Measurements from ENCODE around the gene KRT14.
A peak's percentile ranks its signal among the peaks of the same experiment; 100 is the strongest.

The KRT14 gene

DNA sequence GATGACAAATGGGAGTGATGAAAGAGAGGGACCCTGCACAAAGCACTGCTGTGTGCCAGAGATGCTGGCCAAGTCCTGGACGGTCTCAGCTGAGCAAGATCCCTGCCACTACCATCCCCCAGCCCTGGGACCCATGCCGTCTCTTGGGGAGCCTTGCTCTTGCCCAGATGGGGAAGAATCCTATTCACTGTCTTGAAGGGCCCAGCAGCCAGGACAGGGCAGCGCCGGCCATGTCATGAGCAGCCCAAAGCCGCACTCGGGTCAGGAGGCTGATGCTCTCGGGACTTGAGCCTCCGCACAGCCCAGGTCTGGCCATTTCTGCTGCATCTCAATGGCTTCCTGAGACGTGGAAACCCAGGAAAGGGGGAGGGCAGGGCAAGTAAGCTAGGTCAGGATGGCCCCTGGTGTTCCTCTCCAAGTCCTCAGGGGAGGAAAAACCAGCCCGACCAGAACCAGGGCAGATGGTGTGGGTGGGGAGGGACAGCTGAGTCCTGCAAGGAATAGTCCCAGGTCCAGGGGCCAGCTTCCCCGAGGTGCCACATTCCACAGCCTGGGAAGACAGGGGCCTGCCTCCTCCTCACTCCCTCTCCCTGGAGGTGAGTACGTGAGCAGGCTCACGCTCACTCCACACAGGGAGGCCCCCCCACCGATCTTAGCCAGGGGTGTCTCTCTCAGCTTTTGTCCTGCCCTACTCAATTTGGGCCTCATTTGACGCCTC is 50.8 kb downstream of the KRT14 start:
- H3K4me3 Mint-ChIP-seq, result no peak overlapping the region
- H3K36me3 Mint-ChIP-seq (ENCODE audit: low read depth), result no peaks in the 10 kb centered on the region
- TF ChIP-seq, protein P1, sequence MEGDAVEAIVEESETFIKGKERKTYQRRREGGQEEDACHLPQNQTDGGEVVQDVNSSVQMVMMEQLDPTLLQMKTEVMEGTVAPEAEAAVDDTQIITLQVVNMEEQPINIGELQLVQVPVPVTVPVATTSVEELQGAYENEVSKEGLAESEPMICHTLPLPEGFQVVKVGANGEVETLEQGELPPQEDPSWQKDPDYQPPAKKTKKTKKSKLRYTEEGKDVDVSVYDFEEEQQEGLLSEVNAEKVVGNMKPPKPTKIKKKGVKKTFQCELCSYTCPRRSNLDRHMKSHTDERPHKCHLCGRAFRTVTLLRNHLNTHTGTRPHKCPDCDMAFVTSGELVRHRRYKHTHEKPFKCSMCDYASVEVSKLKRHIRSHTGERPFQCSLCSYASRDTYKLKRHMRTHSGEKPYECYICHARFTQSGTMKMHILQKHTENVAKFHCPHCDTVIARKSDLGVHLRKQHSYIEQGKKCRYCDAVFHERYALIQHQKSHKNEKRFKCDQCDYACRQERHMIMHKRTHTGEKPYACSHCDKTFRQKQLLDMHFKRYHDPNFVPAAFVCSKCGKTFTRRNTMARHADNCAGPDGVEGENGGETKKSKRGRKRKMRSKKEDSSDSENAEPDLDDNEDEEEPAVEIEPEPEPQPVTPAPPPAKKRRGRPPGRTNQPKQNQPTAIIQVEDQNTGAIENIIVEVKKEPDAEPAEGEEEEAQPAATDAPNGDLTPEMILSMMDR (IDR thresholded peaks at IDR 0.05), result no peak
- H3K9me3 Mint-ChIP-seq, result no peaks in the 10 kb centered on the region
- H3K4me1 Mint-ChIP-seq, result peaks cover 54% of the 10 kb centered on the region
- DNase-seq, result no peak
- H3K27ac Mint-ChIP-seq, result no peak overlapping the region
- peaks cover 3% of the 10 kb centered on the region for H3K27me3 Mint-ChIP-seq (ENCODE audit: low read depth, poor library complexity)

GRCh38 chr17:41534899-41535546 is 51.7 kb downstream of the KRT14 start:
- no peaks in the 10 kb centered on the region for H3K36me3 Mint-ChIP-seq (ENCODE audit: low read depth)
- TF ChIP-seq, protein P1 (IDR thresholded peaks at IDR 0.05), result no peak
- H3K9me3 Mint-ChIP-seq, result no peaks in the 10 kb centered on the region
- H3K4me3 Mint-ChIP-seq, result no peak overlapping the region
- H3K27ac Mint-ChIP-seq, result peak overlapping the region; percentile 72
- DNase-seq, result no peak
- peaks cover 49% of the 10 kb centered on the region for H3K4me1 Mint-ChIP-seq
- peaks cover 3% of the 10 kb centered on the region for H3K27me3 Mint-ChIP-seq (ENCODE audit: low read depth, poor library complexity)

- no peak overlapping the region for H3K4me3 Mint-ChIP-seq
- no peaks in the 10 kb centered on the region for H3K9me3 Mint-ChIP-seq
- H3K36me3 Mint-ChIP-seq (ENCODE audit: low read depth), result no peaks in the 10 kb centered on the region
- H3K27ac Mint-ChIP-seq, result no peak overlapping the region
- no peak for DNase-seq
- H3K4me1 Mint-ChIP-seq, result peaks cover 54% of the 10 kb centered on the region
- peaks cover 5% of the 10 kb centered on the region for H3K27me3 Mint-ChIP-seq (ENCODE audit: low read depth, poor library complexity)
- TF ChIP-seq, protein P1 (IDR thresholded peaks at IDR 0.05), result no peak
Measured at GRCh38 chr17:41533613-41534012, 53.1 kb downstream of the KRT14 start.

- Mint-ChIP-seq H3K4me3 (no peak overlapping the region), H3K9me3 (no peaks in the 10 kb centered on the region), H3K4me1 (peaks cover 55% of the 10 kb centered on the region), H3K27ac (no peak overlapping the region), H3K27me3 (ENCODE audit: low read depth, poor library complexity) (peaks cover 10% of the 10 kb centered on the region), H3K36me3 (ENCODE audit: low read depth) (no peaks in the 10 kb centered on the region)
- no peak for DNase-seq
- TF ChIP-seq, protein P1 (IDR thresholded peaks at IDR 0.05), result no peak
Measured at GRCh38 chr17:41532947-41533570, 53.6 kb downstream of the KRT14 start.
